ENCODE data around the gene KL. TPM values are rescaled to one million over a fixed set of nuclear protein-coding genes. Genes with fewer than 3 reads are reported as not detected.

Gene KL
- total and polyA plus RNA-seq, 2 donors (not counting 1 experiment from before 2014, with no cell fraction given) = 0.07 TPM; not detected in 1

GRCh38 chr13:32988608-32989289 is 27.5 kb upstream of the KL start:
- peaks cover 29% of the 10 kb centered on the region for H3K27me3 Mint-ChIP-seq
- Histone ChIP-seq H2AFZ (ENCODE audit: insufficient read depth, low read depth, low read length, poor library complexity, severe bottlenecking) (no peak overlapping the region), H3K4me2 (replicated peaks; ENCODE audit: low read depth, low read length, poor library complexity, severe bottlenecking) (peak overlapping the region; percentile 39), H3K36me3 (replicated peaks in 1 of 2; ENCODE audit: control extremely low read depth in 1 of 2, control insufficient read depth in 1 of 2, extremely low read depth in 1 of 2, insufficient read depth in 2 of 2, low read length in 1 of 2) (no peaks in the 10 kb centered on the region), H4K20me1 (ENCODE audit: control insufficient read depth, insufficient read depth, low read length, poor library complexity, severe bottlenecking) (no peaks in the 10 kb centered on the region), H3K79me2 (ENCODE audit: control insufficient read depth, insufficient read depth, low read length) (no peaks in the 10 kb centered on the region), H3K9ac (ENCODE audit: low read length) (no peak overlapping the region), H3K27me3 (replicated peaks in 1 of 4; ENCODE audit: control extremely low read depth in 1 of 4, control insufficient read depth in 3 of 4, insufficient read depth in 4 of 4, low read length in 3 of 4) (no peaks in the 10 kb centered on the region), H3K9me3 (ENCODE audit: control extremely low read depth in 1 of 3, control insufficient read depth in 2 of 3, insufficient read depth in 1 of 3, low read length in 2 of 3) (peaks cover 0 to 8% (median 0%) of the 10 kb centered on the region in 3 donors), H3K4me3 (ENCODE audit: control extremely low read depth in 1 of 5, extremely low read depth in 1 of 5, insufficient read depth in 1 of 5, low read depth in 2 of 5, low read length in 4 of 5) (no peak overlapping the region), H3K27ac (ENCODE audit: low read length in 2 of 2) (no peak overlapping the region), H3K4me1 (ENCODE audit: control insufficient read depth in 2 of 2, insufficient read depth in 2 of 2, low read length in 2 of 2) (peaks cover 0 to 7% of the 10 kb centered on the region in 2 donors)
- ATAC-seq (ENCODE audit: low read depth) (no peak), DNase-seq (no peak)
- H3K4me1 Mint-ChIP-seq = peaks cover 6% of the 10 kb centered on the region
- H3K27ac Mint-ChIP-seq = no peak overlapping the region
- CTCF ChIA-PET = no interaction called here
- 14% methylated on average over 4 of the region's 8 CpGs for WGBS (ENCODE audit: insufficient coverage)
- TF ChIP-seq CTCF (IDR thresholded peaks at IDR 0.05) (no peak), EZH2 (IDR thresholded peaks at IDR 0.05; ENCODE audit: borderline replicate concordance, insufficient read depth, low read depth, low read length, poor library complexity, severe bottlenecking) (no peak)
- peak overlapping the region; percentile 9 for H3K4me3 Mint-ChIP-seq
- POLR2A ChIA-PET = no interaction called here
- no peaks in the 10 kb centered on the region for H3K9me3 Mint-ChIP-seq (ENCODE audit: insufficient read depth)
- intact Hi-C loops (cut with micrococcal nuclease) = no loop called here

- Mint-ChIP-seq H3K4me1 (peaks cover 6% of the 10 kb centered on the region), H3K4me3 (no peak overlapping the region), H3K27ac (no peak overlapping the region), H3K27me3 (peaks cover 27% of the 10 kb centered on the region), H3K9me3 (ENCODE audit: insufficient read depth) (no peaks in the 10 kb centered on the region)
- H3K79me2 ChIP-seq (ENCODE audit: control insufficient read depth, insufficient read depth, low read length) = no peaks in the 10 kb centered on the region
- 51% methylated on average over 2 of the region's 3 CpGs for WGBS (ENCODE audit: insufficient coverage)
- H3K27me3 ChIP-seq (replicated peaks in 1 of 4; ENCODE audit: control extremely low read depth in 1 of 4, control insufficient read depth in 3 of 4, insufficient read depth in 4 of 4, low read length in 3 of 4) = no peaks in the 10 kb centered on the region
- ChIA-PET CTCF (no interaction called here), POLR2A (no interaction called here)
- no peaks in the 10 kb centered on the region for H3K36me3 ChIP-seq (replicated peaks in 1 of 2; ENCODE audit: control extremely low read depth in 1 of 2, control insufficient read depth in 1 of 2, extremely low read depth in 1 of 2, insufficient read depth in 2 of 2, low read length in 1 of 2)
- H3K27ac ChIP-seq (ENCODE audit: low read length in 2 of 2) = no peak overlapping the region
- intact Hi-C loops (cut with micrococcal nuclease) = no loop called here
- no peak overlapping the region for H2AFZ ChIP-seq (ENCODE audit: insufficient read depth, low read depth, low read length, poor library complexity, severe bottlenecking)
- H3K4me3 ChIP-seq (ENCODE audit: control extremely low read depth in 1 of 5, extremely low read depth in 1 of 5, insufficient read depth in 1 of 5, low read depth in 2 of 5, low read length in 4 of 5) = no peak overlapping the region
- H3K9ac ChIP-seq (ENCODE audit: low read length) = no peak overlapping the region
- H3K4me1 ChIP-seq (ENCODE audit: control insufficient read depth in 2 of 2, insufficient read depth in 2 of 2, low read length in 2 of 2) = peaks cover 0 to 7% of the 10 kb centered on the region in 2 donors
- DNase-seq (no peak), ATAC-seq (ENCODE audit: low read depth) (no peak)
- H3K9me3 ChIP-seq (ENCODE audit: control extremely low read depth in 1 of 3, control insufficient read depth in 2 of 3, insufficient read depth in 1 of 3, low read length in 2 of 3) = peaks cover 0 to 8% (median 0%) of the 10 kb centered on the region in 3 donors
- no peaks in the 10 kb centered on the region for H4K20me1 ChIP-seq (ENCODE audit: control insufficient read depth, insufficient read depth, low read length, poor library complexity, severe bottlenecking)
- TF ChIP-seq CTCF (IDR thresholded peaks at IDR 0.05) (no peak), EZH2 (IDR thresholded peaks at IDR 0.05; ENCODE audit: borderline replicate concordance, insufficient read depth, low read depth, low read length, poor library complexity, severe bottlenecking) (no peak)
- H3K4me2 ChIP-seq (replicated peaks; ENCODE audit: low read depth, low read length, poor library complexity, severe bottlenecking) = no peak overlapping the region
Observed at GRCh38 chr13:32989290-32989667, 26.9 kb upstream of the KL start.
